IMR-90 (cell line): ENCODE data around the gene COL15A1. TPM values are rescaled to one million over a fixed set of nuclear protein-coding genes. Genes with fewer than 3 reads are reported as not detected.

Experiments used
- ATAC-seq: fragments of 200-7000 bp; cut with Tn5 transposase; 2 replicates; pipeline ENCODE4 v1.9.1; 2020; ENCODE audit warnings: low read depth, mild to moderate bottlenecking, moderate library complexity
- BruUV-seq: library from RNA; stranded (reverse); fragments of 400-500 nt; replicated peaks from 2 replicates; lab custom pipeline; 2021; lab: Mats Ljungman, UMichigan
- CTCF ChIA-PET: fragments of 300-600 bp; formaldehyde crosslinking; extraction: SDS; loops from one replicate; lab custom pipeline; 2021; ENCODE audit warnings: antibody characterized with exemption; lab: Yijun Ruan, JAX
- POLR2A ChIA-PET: fragments of 300-600 bp; sonication (Branson Sonifier 250); formaldehyde crosslinking; loops from one replicate; lab custom pipeline; 2022; ENCODE audit warnings: antibody characterized with exemption; ENCODE audit not compliant: unreplicated experiment; lab: Charles Lee
- DNase-seq: peaks from one replicate; pipeline ENCODE4 v3.0.0; 2013
- H2AFZ ChIP-seq: replicated peaks from 2 replicates; pipeline ENCODE3; 2013; ENCODE audit warnings: low read length, mild to moderate bottlenecking; ENCODE audit not compliant: poor library complexity
- H2AK5ac ChIP-seq: 2 replicates; pipeline ENCODE4 v1.6.1; 2013; ENCODE audit warnings: low read depth, low read length, inconsistent platforms
- H2AK9ac ChIP-seq: replicated peaks from 2 replicates; pipeline ENCODE3; 2013; ENCODE audit warnings: mild to moderate bottlenecking, low read depth, low read length, moderate library complexity; ENCODE audit not compliant: poor library complexity
- H2BK120ac ChIP-seq: 2 replicates; pipeline ENCODE4 v1.6.1; 2013; ENCODE audit warnings: low read depth, low read length, inconsistent platforms
- H2BK15ac ChIP-seq: 3 replicates; pipeline ENCODE4 v1.6.1; 2013; ENCODE audit warnings: low read depth, low read length, inconsistent platforms
- H2BK20ac ChIP-seq: 2 replicates; pipeline ENCODE4 v1.6.1; 2013; ENCODE audit warnings: low read depth, mild to moderate bottlenecking, inconsistent platforms, low read length, moderate library complexity
- H2BK5ac ChIP-seq: 2 replicates; pipeline ENCODE4 v1.6.1; 2013; ENCODE audit warnings: mild to moderate bottlenecking, low read depth, low read length, inconsistent platforms; ENCODE audit not compliant: poor library complexity, severe bottlenecking
- H3K14ac ChIP-seq: replicated peaks from 2 replicates; pipeline ENCODE4 v1.6.1; 2013; ENCODE audit warnings: low read depth, low read length, inconsistent platforms
- H3K18ac ChIP-seq: 2 replicates; pipeline ENCODE4 v1.6.1; 2013; ENCODE audit warnings: low read depth, low read length, control low read depth
- H3K23ac ChIP-seq: 2 replicates; pipeline ENCODE4 v1.6.1; 2013; ENCODE audit warnings: low read depth, low read length, inconsistent platforms
- H3K27ac ChIP-seq: 2 replicates; pipeline ENCODE4 v1.5.1; 2013; ENCODE audit warnings: mild to moderate bottlenecking, control low read depth, low read length; ENCODE audit not compliant: insufficient read depth
- H3K27me3 ChIP-seq: 2 replicates; pipeline ENCODE4 v1.6.1; 2013; ENCODE audit warnings: low read length; ENCODE audit not compliant: control insufficient read depth, insufficient read depth
- H3K36me3 ChIP-seq: 2 replicates; pipeline ENCODE4 v1.6.1; 2013; ENCODE audit warnings: low read length, mixed read lengths; ENCODE audit not compliant: control insufficient read depth, insufficient read depth
- H3K4ac ChIP-seq: 2 replicates; pipeline ENCODE4 v1.6.1; 2013; ENCODE audit warnings: low read depth, low read length, inconsistent platforms
- H3K4me1 ChIP-seq: 2 replicates; pipeline ENCODE4 v1.6.1; 2013; ENCODE audit warnings: low read length, mixed read lengths; ENCODE audit not compliant: control insufficient read depth, insufficient read depth
- H3K4me2 ChIP-seq: 2 replicates; pipeline ENCODE4 v1.6.1; 2013; ENCODE audit warnings: low read depth, mild to moderate bottlenecking, control low read depth, low read length, moderate library complexity
- H3K4me3 ChIP-seq: 2 replicates; pipeline ENCODE4 v1.5.1; 2013; ENCODE audit warnings: low read depth, mild to moderate bottlenecking, control low read depth, low read length, moderate library complexity; ENCODE audit not compliant: insufficient read depth
- H3K56ac ChIP-seq: 2 replicates; pipeline ENCODE4 v1.6.1; 2013; ENCODE audit warnings: low read length, inconsistent platforms; ENCODE audit not compliant: insufficient read depth; ENCODE audit errors: extremely low read depth
- H3K79me1 ChIP-seq, 2 experiments: 2 replicates each; pipeline ENCODE4 v1.6.1; 2013; ENCODE audit warnings: low read length in 2 of 2, inconsistent platforms in 1 of 2, low read depth in 1 of 2
- H3K9ac ChIP-seq: 2 replicates; pipeline ENCODE4 v1.6.1; 2013; ENCODE audit warnings: low read depth, low read length, control low read depth
- H3K9me1 ChIP-seq: 2 replicates; pipeline ENCODE4 v1.6.1; 2013; ENCODE audit warnings: low read length, inconsistent platforms; ENCODE audit not compliant: insufficient read depth
- H3K9me3 ChIP-seq: 2 replicates; pipeline ENCODE4 v1.6.1; 2013; ENCODE audit warnings: low read length; ENCODE audit not compliant: control insufficient read depth, insufficient read depth
- H4K20me1 ChIP-seq: 2 replicates; pipeline ENCODE4 v1.6.1; 2013; ENCODE audit warnings: low read length, inconsistent platforms; ENCODE audit not compliant: insufficient read depth
- H4K5ac ChIP-seq: 2 replicates; pipeline ENCODE4 v1.6.1; 2013; ENCODE audit warnings: mild to moderate bottlenecking, low read depth, low read length, control low read depth
- H4K8ac ChIP-seq, 2 experiments: 2 replicates each; pipeline ENCODE4 v1.6.1; 2013; ENCODE audit warnings: low read depth in 2 of 2, low read length in 2 of 2, control low read depth in 1 of 2, inconsistent platforms in 1 of 2
- H4K91ac ChIP-seq: 2 replicates; pipeline ENCODE4 v1.6.1; 2013; ENCODE audit warnings: low read depth, low read length, inconsistent platforms; ENCODE audit not compliant: insufficient read depth
- BHLHE40 ChIP-seq: fragments of 150-350 bp; IDR thresholded peaks from 2 replicates; pipeline ENCODE4 v1.6.1; 2016; ENCODE audit warnings: mild to moderate bottlenecking, low read depth, low read length
- CEBPB ChIP-seq: IDR thresholded peaks from 2 replicates; pipeline ENCODE4 v1.6.1; 2012; ENCODE audit warnings: low read depth, low read length, improper control_type of control experiment
- FOS ChIP-seq: fragments of 150-350 bp; IDR thresholded peaks from 2 replicates; pipeline ENCODE4 v1.6.1; 2016; ENCODE audit warnings: low read depth, low read length
- POLR2A ChIP-seq: IDR thresholded peaks from 2 replicates; pipeline ENCODE4 v1.6.1; 2012; ENCODE audit warnings: mild to moderate bottlenecking, low read depth, low read length
- RFX5 ChIP-seq: IDR thresholded peaks from 2 replicates; pipeline ENCODE4 v1.8.0; 2012; ENCODE audit warnings: low read depth, mild to moderate bottlenecking, low read length, moderate library complexity
- SMC3 ChIP-seq: fragments of 150-350 bp; IDR thresholded peaks from 2 replicates; pipeline ENCODE4 v1.6.1; 2016; ENCODE audit warnings: low read depth, mild to moderate bottlenecking, antibody characterized with exemption, low read length, moderate library complexity
- WGBS, 2 experiments: methylation state at CpG; one replicate each; pipeline versions ENCODE4 v1.1.5 to v1.1.7; 2013; ENCODE audit warnings: missing lambda C conversion rate in 2 of 2; ENCODE audit not compliant: insufficient read length in 1 of 2; ENCODE audit errors: extremely low coverage in 2 of 2; 5-methylcytosine and 5-hydroxymethylcytosine counted together
- dilution Hi-C: fragments of 300-500 bp; cut with HindIII; formaldehyde crosslinking; loops from one replicate; pipeline ENCODE4 v1.14.3; 2018; ENCODE audit warnings: low sequenced_read_pairs; ENCODE audit not compliant: unreplicated experiment
- in situ Hi-C: fragments of 300-500 bp; cut with MboI; formaldehyde crosslinking; loops from 3 replicates; pipeline ENCODE4 v1.14.3; 2019; ENCODE audit warnings: low sequenced_read_pairs, inconsistent platforms, mixed read lengths
- intact Hi-C: fragments of 100-400 bp; cut with micrococcal nuclease; formaldehyde crosslinking; loops from 2 replicates; pipeline ENCODE4 v1.10.0; 2022
- polyA plus RNA-seq, 3 experiments: library from polyadenylated mRNA; depleted of rRNA; stranded (reverse); fragments of >200 nt; gene quantifications; 2 replicates each; pipeline ENCODE4 v1.2.3, GENCODE V29; 2012; ENCODE audit warnings: low replicate concordance in 1 of 3
- total RNA-seq: library from RNA; depleted of rRNA; stranded (reverse); fragments of >200 nt; gene quantifications from 2 replicates; pipeline ENCODE4 v1.2.3, GENCODE V29; 2012
- TF ChIP-seq, protein P1 (sequence below): conservative IDR thresholded peaks from 2 replicates; pipeline ENCODE4 v1.5.1; 2012; ENCODE audit warnings: mild to moderate bottlenecking, low read depth, low read length, improper control_type of control experiment

The COL15A1 gene
- total and polyA plus RNA-seq, 2 of the 4 experiments (the other 2 are of a cell fraction), result 2.2 to 3.7 TPM

GRCh38 chr9:99113414-99114048 is 169.8 kb downstream of the COL15A1 start:
- CTCF ChIA-PET, result interaction anchor here (0.9 kb wide), 1 partner anchor 29 kb away, joined by 4 read pairs; no protein-coding TSS in a partner anchor
- no peak overlapping the region for H3K4ac ChIP-seq

More at GRCh38 chr9:99113414-99114048, 169.8 kb downstream of the COL15A1 start:
- H3K79me1 ChIP-seq, result peaks cover 23 to 66% of the 10 kb centered on the region in 2 experiments
- no peak overlapping the region for H2AK9ac ChIP-seq
- H2BK20ac ChIP-seq, result no peak overlapping the region
- H3K23ac ChIP-seq, result no peak overlapping the region
- no peak overlapping the region for H2AFZ ChIP-seq
- BruUV-seq, result no TSS peak
- no peak overlapping the region for H2BK15ac ChIP-seq
- H3K27ac ChIP-seq, result no peak overlapping the region
- H3K27me3 ChIP-seq, result no peaks in the 10 kb centered on the region
- H3K9me1 ChIP-seq, result peaks cover 8% of the 10 kb centered on the region
- H2BK5ac ChIP-seq, result no peak overlapping the region
- peaks cover 83% of the 10 kb centered on the region for H4K20me1 ChIP-seq
- peaks cover 3% of the 10 kb centered on the region; the same call in 1 of the 2 replicates for H3K36me3 ChIP-seq
- intact Hi-C loops (no loop called here), dilution Hi-C loops (no loop called here), in situ Hi-C loops (no loop called here)
- peaks cover 15% of the 10 kb centered on the region for H3K4me1 ChIP-seq
- no peak overlapping the region for H4K8ac ChIP-seq
- peak overlapping the region; percentile 64; the same call in 1 of the 2 replicates for H3K4me2 ChIP-seq
- no peak overlapping the region for H3K56ac ChIP-seq
- H4K5ac ChIP-seq, result no peak overlapping the region
- no peak overlapping the region for H3K18ac ChIP-seq
- no peak for ATAC-seq
- H3K9me3 ChIP-seq, result no peaks in the 10 kb centered on the region
- TF ChIP-seq FOS (no peak), RFX5 (no peak), BHLHE40 (no peak), SMC3 (no peak), CEBPB (no peak), POLR2A (no peak)
- TF ChIP-seq, protein P1, sequence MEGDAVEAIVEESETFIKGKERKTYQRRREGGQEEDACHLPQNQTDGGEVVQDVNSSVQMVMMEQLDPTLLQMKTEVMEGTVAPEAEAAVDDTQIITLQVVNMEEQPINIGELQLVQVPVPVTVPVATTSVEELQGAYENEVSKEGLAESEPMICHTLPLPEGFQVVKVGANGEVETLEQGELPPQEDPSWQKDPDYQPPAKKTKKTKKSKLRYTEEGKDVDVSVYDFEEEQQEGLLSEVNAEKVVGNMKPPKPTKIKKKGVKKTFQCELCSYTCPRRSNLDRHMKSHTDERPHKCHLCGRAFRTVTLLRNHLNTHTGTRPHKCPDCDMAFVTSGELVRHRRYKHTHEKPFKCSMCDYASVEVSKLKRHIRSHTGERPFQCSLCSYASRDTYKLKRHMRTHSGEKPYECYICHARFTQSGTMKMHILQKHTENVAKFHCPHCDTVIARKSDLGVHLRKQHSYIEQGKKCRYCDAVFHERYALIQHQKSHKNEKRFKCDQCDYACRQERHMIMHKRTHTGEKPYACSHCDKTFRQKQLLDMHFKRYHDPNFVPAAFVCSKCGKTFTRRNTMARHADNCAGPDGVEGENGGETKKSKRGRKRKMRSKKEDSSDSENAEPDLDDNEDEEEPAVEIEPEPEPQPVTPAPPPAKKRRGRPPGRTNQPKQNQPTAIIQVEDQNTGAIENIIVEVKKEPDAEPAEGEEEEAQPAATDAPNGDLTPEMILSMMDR, result no peak
- no peak overlapping the region for H3K4me3 ChIP-seq
- no peak overlapping the region for H2BK120ac ChIP-seq
- H4K91ac ChIP-seq, result no peak overlapping the region
- no peak overlapping the region for H2AK5ac ChIP-seq
- no CpG with 5 or more reads among the region's 2 CpGs for WGBS, 2 experiments
- POLR2A ChIA-PET, result no interaction called here
- H3K14ac ChIP-seq, result no peak overlapping the region
- no peak for DNase-seq
- no peak overlapping the region for H3K9ac ChIP-seq
